CD4-positive, alpha-beta T cell treated with Interleukin-4 for 4 hours (primary cell): ENCODE data around the gene TWIST2.

Experiments
- DNase-seq: peaks from one replicate; pipeline ENCODE4 v3.0.0-alpha.2; 2020

Gene TWIST2

GRCh38 chr2:238892796-238893195 is 44.9 kb downstream of the TWIST2 start:
- DNase-seq: no peak

- DNase-seq: no peak
Observed at GRCh38 chr2:238893349-238894000, 45.6 kb downstream of the TWIST2 start.

- DNase-seq: no peak
Observed at GRCh38 chr2:238894226-238894949, 46.5 kb downstream of the TWIST2 start.

- DNase-seq: no peak
Observed at GRCh38 chr2:238894950-238895298, 47.0 kb downstream of the TWIST2 start.

GRCh38 chr2:238895361-238895882 is 47.5 kb downstream of the TWIST2 start:
- no peak for DNase-seq

- DNase-seq: no peak
Observed at GRCh38 chr2:238895891-238896600, 48.2 kb downstream of the TWIST2 start.

- DNase-seq: no peak
Observed at GRCh38 chr2:238896641-238897040, 48.8 kb downstream of the TWIST2 start.

- DNase-seq: no peak
Observed at GRCh38 chr2:238897122-238897880, 49.4 kb downstream of the TWIST2 start.

GRCh38 chr2:238897911-238898311 is 50.0 kb downstream of the TWIST2 start:
- no peak for DNase-seq

GRCh38 chr2:238898534-238899281 is 50.8 kb downstream of the TWIST2 start:
- DNase-seq: no peak

GRCh38 chr2:238899386-238899785 is 51.5 kb downstream of the TWIST2 start:
- no peak for DNase-seq

GRCh38 chr2:238900511-238900910 is 52.6 kb downstream of the TWIST2 start:
- no peak for DNase-seq

- DNase-seq: no peak
Observed at GRCh38 chr2:238901461-238902057, 53.7 kb downstream of the TWIST2 start.

GRCh38 chr2:238902285-238902684 is 54.4 kb downstream of the TWIST2 start:
- DNase-seq: no peak

GRCh38 chr2:238903141-238903540 is 55.3 kb downstream of the TWIST2 start:
- DNase-seq: no peak

- DNase-seq: no peak
Observed at GRCh38 chr2:238904177-238904576, 56.3 kb downstream of the TWIST2 start.

- DNase-seq: no peak
Observed at GRCh38 chr2:238904716-238905115, 56.8 kb downstream of the TWIST2 start.

- DNase-seq: no peak
Observed at GRCh38 chr2:238905224-238905623, 57.3 kb downstream of the TWIST2 start.

GRCh38 chr2:238905644-238906043 is 57.8 kb downstream of the TWIST2 start:
- no peak for DNase-seq

- no peak for DNase-seq
Observed at GRCh38 chr2:238906254-238906935, 58.5 kb downstream of the TWIST2 start.
